ENCODE data around the gene LRG1. TPM values are rescaled to one million over a fixed set of nuclear protein-coding genes. Genes with fewer than 3 reads are reported as not detected.
A peak's percentile ranks its signal among the peaks of the same experiment; 100 is the strongest.

LRG1 gene
- total and polyA plus RNA-seq, 2 of the 13 experiments (the other 11 are each of a cell fraction or from before 2014, with no cell fraction given), result 12.0 to 39.3 TPM

- TF ChIP-seq ZNF101 (CRISPR knock-in tag; IDR thresholded peaks at IDR 0.05; ENCODE audit: borderline replicate concordance, low read depth) (no peak), KDM6A (CRISPR knock-in tag; IDR thresholded peaks at IDR 0.05; ENCODE audit: low read depth) (0 out of 2 replicates have a peak, but pooled peaks have one; percentile 0), MEIS2 (CRISPR knock-in tag; IDR thresholded peaks at IDR 0.05) (no peak)
Observed at GRCh38 chr19:4521888-4522242, 18.0 kb downstream of the LRG1 start (continued).

GRCh38 chr19:4521170-4521887 lies 18.5 kb downstream of the LRG1 start:
- peak; percentile 60 for DNase-seq (ENCODE audit: low spot score)
- in situ Hi-C loops (cut with HindIII; ENCODE audit: extremely low pct_ligation_motif_present, low pct_unique_long_range_greater_than_20kb) (no loop called here), intact Hi-C loops (cut with micrococcal nuclease; ENCODE audit: unreplicated experiment) (no loop called here)
- no peaks in the 10 kb centered on the region for H3K9me3 ChIP-seq (ENCODE audit: low read length)
- H3K4me3 ChIP-seq (replicated peaks in 1 of 3; ENCODE audit: insufficient read depth in 1 of 3, low read depth in 2 of 3, low read length in 3 of 3), result peak overlapping the region; percentile 1 to 58 (median 15); a peak in 4 of 6 replicates
- ATAC-seq, result peak; percentile 53
- no peaks in the 10 kb centered on the region for H3K79me2 ChIP-seq (ENCODE audit: insufficient read depth, low read length)
- H3K9ac ChIP-seq (ENCODE audit: insufficient read depth, low read depth, low read length), result peak overlapping the region; percentile 50
- H2AFZ ChIP-seq (ENCODE audit: low read length), result no peak overlapping the region
- peak overlapping the region; percentile 57 for H3K27ac ChIP-seq (ENCODE audit: extremely low read length, insufficient read depth, low read length)
- H3K27me3 ChIP-seq (ENCODE audit: control insufficient read depth in 1 of 2, insufficient read depth in 2 of 2, low read length in 2 of 2), result no peaks in the 10 kb centered on the region
- H3K36me3 ChIP-seq (replicated peaks in 1 of 2; ENCODE audit: control insufficient read depth in 1 of 2, insufficient read depth in 2 of 2, low read length in 2 of 2), result no peaks in the 10 kb centered on the region
- CTCF ChIA-PET (ENCODE audit: low intra/inter-chr PET ratio, low total read pairs), result no interaction called here
- POLR2A ChIA-PET, result interaction anchor here (1.1 to 1.6 kb wide), 4 partner anchors 14 to 179 kb away, joined by 4 to 15 read pairs (median 8); partner anchors contain the start of genes HDGFL2, LRG1 and PLIN5
- TSS peak; percentile 64 for BruUV-seq (replicated peaks)
- H3K4me1 ChIP-seq (ENCODE audit: insufficient read depth, low read length), result peaks cover 68% of the 10 kb centered on the region
- H4K20me1 ChIP-seq (ENCODE audit: insufficient read depth, low read length), result no peaks in the 10 kb centered on the region
- peak; percentile 68 for FAIRE-seq
- peak overlapping the region; percentile 73 for H3K4me2 ChIP-seq (ENCODE audit: low read depth, low read length)
- 21% methylated on average over 9 of the region's 11 CpGs for WGBS (ENCODE audit: low lambda C conversion rate)
- TF ChIP-seq ZBTB38 (CRISPR knock-in tag; IDR thresholded peaks at IDR 0.05), result no peak
- no peak for TF ChIP-seq ZNF207 (IDR thresholded peaks at IDR 0.05; ENCODE audit: borderline replicate concordance)
- TF ChIP-seq NKX3-1 (CRISPR knock-in tag; IDR thresholded peaks at IDR 0.05), result no peak
- peak; percentile 37 for TF ChIP-seq XRCC5 (optimal IDR thresholded peaks at IDR 0.05; ENCODE audit: low read length)
- no peak for TF ChIP-seq ZNF674 (CRISPR knock-in tag; IDR thresholded peaks at IDR 0.05; ENCODE audit: low read depth)
- TF ChIP-seq KLF12 (CRISPR knock-in tag; IDR thresholded peaks at IDR 0.05; ENCODE audit: borderline replicate concordance), result 0 out of 2 replicates have a peak, but pooled peaks have one; percentile 56
- 0 out of 2 replicates have a peak, but pooled peaks have one; percentile 17 for TF ChIP-seq CCDC6 (CRISPR knock-in tag; IDR thresholded peaks at IDR 0.05)
- peak; percentile 53; the same call in 1 of the 2 replicates for TF ChIP-seq ERF (CRISPR knock-in tag; IDR thresholded peaks at IDR 0.05)
- TF ChIP-seq ZNF589 (CRISPR knock-in tag; conservative IDR thresholded peaks at IDR 0.05), result no peak
- peak; percentile 56; the same call in 1 of the 2 replicates for TF ChIP-seq ZNF670 (CRISPR knock-in tag; IDR thresholded peaks at IDR 0.05; ENCODE audit: borderline replicate concordance)
- TF ChIP-seq MTF1 (CRISPR knock-in tag; IDR thresholded peaks at IDR 0.05), result no peak
- TF ChIP-seq ZNF362 (CRISPR knock-in tag; IDR thresholded peaks at IDR 0.05; ENCODE audit: borderline replicate concordance), result no peak
- TF ChIP-seq ATF4 (CRISPR knock-in tag; IDR thresholded peaks at IDR 0.05), result no peak
- no peak for TF ChIP-seq GLMP (CRISPR knock-in tag; IDR thresholded peaks at IDR 0.05; ENCODE audit: borderline replicate concordance)
- no peak for TF ChIP-seq ZNF550 (CRISPR knock-in tag; IDR thresholded peaks at IDR 0.05; ENCODE audit: borderline replicate concordance)
- no peak for TF ChIP-seq HNRNPH1 (optimal IDR thresholded peaks at IDR 0.05; ENCODE audit: low read depth, low read length)
